ENCODE results near the gene PLEKHJ1.

Gene PLEKHJ1

DNA sequence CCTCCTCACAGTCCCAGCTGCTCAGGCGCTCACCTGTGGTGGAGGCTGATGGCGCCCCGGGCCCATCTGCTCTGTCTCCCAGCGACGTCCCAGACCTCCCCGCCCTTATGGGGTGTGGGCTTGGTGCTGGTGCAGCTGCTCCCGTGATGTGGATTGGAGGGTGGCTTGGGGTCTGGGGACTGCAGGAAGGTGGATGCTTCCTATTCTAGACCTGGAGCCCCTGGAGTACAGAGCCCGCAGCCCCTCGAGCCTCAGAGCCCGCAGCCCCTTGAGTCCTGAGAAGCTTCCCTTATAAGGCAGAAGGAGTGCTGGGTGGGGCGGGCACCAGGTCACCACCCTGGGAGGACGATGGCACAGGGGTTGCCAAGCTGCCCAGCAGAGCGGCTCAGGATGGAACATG is 40.8 kb downstream of the PLEKHJ1 start:
- no peak for DNase-seq

DNA sequence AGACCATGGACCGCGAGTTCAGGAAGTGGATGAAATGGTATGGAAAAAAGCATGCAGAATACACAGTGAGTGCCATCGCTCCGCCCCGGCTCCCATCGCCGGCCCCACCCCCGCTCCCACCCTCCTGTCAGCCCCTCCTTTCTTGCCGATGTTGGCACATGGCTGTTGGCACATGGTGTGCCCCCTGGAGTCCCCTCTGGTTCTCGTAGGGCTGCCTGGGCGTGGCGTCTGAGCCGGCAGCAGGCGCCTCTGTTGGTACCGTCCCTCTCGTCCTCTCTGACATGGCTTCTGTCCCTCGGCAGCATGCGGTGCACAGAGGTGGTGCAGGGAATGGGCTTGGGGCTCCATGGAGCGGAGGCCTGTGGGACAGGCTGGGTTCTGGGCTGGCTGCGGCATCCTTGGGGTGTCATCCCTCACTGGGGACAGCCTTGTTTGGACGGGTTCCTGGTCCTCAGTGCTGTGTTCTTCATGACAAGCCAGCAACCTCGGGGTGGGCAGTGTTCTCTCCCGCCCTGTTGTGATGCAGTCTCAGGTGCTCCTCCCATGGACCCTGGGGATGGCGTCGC is 41.5 kb downstream of the PLEKHJ1 start:
- DNase-seq, result no peak

DNA sequence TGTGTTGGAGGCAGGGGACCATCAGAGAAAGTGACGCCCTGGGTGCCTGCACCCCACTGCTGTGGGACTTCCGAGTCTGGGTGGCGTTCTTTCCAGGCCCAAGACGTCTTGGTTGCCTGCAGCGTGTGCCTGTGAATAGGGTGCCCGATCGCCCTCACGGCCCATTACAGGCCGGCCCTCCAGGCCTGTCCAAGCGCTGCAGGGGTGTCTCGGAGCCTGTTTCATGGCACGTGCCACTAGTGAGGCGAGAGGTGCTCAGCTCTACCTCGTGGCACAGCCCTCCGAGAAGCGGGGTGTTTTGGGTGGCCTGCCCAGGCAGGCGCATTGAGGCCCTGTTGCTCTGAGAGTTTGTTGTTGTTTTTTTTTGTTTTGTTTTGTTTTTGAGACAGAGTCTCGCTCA is 42.3 kb downstream of the PLEKHJ1 start:
- DNase-seq, result no peak

DNA sequence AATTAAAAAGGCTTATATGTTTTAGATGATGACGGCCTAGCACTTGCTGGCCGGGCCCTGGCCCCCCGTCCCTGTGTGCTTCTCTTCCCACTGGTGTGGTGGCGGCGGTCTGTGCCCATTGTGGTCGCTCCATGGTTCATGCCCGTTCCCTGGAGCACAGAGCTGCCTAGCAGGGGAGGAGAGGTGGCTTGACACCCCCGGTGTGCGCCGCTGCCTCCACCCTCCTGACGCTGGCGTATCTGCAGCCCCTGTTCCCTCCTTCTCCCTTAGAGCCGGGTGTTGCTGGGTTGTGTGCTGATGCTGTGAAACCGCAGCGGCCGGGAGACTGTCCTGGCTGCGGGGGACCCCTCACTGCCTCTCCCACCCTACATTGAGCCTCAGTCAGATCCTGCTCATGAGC is 43.3 kb downstream of the PLEKHJ1 start:
- no peak for DNase-seq

DNA sequence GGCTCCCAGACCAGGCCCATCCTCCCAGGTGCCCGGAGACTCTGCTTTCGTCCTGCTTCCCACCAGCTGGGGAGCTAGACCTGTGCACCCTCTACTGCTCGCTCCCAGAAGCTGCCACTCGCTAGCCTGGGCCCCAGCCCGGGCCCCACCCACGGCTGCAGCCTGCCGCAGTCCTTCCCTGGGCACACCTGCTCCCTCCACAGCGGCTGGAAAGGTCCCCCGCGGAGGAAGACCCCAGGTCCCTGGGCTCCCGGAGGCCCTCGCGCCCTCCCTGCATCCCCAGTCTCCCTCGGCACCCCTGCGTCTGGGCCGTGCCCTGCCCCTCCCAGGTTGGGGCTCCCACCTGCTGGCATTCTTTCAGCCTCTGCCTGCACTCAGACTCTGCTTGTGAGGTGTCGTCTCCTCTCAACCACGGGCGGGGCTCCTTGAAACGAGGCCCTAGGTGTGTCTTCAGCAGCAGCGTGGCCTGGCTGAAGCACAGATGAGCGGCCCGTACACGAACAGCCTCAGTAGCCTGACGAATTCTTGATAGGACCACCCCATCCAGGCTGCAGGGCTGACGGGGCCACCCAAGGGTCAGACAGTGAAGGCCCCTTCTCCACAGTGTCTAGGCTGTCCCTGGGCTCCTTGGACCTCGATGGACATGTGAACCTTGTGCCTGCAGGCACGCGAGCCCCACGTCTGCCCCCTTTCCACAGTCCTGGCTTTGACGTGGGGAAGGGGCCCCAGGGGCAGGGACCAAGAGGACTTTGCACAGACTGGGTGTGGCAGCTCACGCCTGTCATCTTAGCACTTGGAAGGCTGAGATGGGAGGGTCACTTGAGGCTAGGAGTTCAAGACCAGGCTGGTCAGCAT is 44.4 kb downstream of the PLEKHJ1 start:
- DNase-seq, result no peak

DNA sequence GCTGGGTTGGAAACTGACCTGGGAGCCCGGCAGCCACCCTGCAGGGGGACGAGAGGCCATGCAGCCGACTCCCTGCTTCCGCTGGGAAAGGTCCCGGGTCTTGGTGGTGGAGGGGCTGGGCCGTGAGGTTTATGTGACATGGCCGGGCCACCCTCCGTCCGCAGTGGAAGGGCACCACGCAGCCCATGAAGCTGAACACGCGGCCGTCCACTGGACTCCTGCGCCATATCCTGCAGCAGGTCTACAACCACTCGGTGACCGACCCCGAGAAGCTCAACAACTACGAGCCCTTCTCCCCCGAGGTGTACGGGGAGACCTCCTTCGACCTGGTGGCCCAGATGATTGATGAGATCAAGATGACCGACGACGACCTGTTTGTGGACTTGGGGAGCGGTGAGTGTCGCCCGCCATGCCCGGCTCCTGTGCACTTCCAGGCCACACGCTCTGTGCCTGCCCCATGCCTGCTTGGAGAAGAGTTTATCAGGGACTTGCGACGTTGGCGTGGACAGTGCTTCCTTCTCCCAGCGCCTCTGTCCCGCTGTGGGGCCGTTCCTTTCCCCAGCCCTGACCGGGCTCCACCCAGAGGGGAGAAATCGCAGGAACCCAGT is 45.2 kb downstream of the PLEKHJ1 start:
- DNase-seq, result no peak

DNA sequence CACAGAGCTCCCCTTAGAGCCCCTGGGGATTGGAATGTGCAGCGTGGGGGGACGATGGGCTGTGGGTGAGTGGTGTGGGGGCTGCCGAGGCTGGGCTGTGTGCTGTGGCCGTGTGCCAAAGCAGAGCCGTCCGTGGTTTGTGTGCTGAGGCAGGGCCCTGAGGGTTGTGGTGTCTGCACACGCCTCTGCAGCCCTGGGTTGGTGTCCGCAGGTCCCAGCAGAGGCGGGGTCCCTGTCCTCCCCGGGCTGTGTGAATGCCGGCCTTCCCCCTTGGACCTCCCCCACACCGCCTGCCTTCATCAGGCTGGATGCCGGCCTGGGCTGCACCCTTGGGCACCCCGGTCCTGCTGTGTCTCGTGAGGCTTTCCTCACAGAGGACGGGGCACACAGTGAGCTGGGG is 46.2 kb downstream of the PLEKHJ1 start:
- DNase-seq, result no peak

GRCh38 chr19:2188708-2189385 is 47.3 kb downstream of the PLEKHJ1 start:
- no peak for DNase-seq

- DNase-seq, result no peak
Observed at GRCh38 chr19:2187159-2187558, 49.0 kb downstream of the PLEKHJ1 start.

DNA sequence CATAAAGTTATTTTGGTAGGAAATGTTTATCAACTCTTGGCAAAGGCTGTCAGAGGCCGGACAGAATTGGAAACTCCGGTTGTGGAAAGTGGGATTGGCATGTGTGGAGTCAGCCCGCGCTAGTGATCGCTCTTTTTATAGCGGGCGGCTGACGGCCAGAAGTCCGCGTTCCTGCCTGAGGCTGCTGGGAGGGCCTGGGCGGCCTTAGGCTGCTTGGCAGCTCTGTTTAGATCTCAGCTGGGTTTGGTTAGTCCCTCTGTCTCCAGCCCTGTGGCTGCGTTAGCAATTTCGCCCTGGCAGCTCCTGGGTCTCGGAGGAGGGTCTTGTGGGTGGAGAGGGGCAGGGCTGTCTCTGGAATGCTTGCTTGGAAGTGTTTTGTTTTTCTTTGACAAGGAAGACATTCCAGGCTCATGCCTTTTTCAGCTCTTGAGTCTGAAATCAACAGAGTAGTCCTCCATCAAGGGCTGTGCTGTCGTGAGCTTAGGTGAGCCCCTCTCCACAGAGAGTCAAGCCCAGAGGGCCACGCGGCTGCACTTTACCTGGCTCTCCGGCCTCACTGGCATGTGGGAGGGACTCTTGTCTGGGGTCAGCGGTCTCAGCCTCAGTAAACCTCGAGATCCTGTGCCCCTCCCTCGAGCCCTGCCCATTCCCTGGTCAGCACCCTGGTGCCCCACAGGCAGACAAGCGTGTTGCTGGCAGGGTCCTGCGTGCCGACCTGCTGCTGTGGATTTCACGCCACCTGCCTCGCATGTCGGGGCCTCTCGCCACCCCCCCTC is 49.9 kb downstream of the PLEKHJ1 start:
- DNase-seq, result no peak

- DNase-seq, result no peak
Observed at GRCh38 chr19:2185734-2186070, 50.4 kb downstream of the PLEKHJ1 start.

DNA sequence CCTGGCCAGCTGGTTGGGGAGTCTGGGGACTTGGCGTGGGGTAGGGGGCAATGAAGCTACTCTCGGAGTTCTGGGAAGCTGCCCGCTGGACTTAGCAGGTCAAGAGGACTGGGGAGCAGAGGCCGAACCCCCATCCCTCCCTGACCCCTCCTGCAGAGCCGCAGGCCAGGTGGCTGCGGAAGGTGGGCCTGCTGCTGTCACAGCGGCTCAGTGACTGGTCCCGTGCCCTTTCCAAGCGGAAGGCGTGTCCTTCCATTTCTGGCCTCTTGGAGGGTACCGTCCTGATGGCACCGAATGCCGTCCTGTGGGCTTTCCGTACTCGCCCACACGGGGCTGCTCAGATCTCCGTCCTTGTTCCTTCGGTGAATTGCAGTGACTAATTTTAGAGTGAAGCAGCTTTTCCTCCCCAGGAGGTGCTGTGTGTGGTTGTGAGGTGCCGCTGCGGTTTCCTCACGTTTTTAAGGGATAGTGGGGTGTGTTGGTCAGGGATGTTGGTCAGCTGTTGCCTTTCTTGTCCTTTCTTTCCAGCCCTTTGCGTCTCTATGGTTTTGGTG is 51.6 kb downstream of the PLEKHJ1 start:
- DNase-seq, result no peak

Measured in T-helper 9 cell (primary cell).